Astrocyte (in vitro differentiated cells and primary cell): ENCODE measurements around the gene TKFC. TPM values are rescaled to one million over a fixed set of nuclear protein-coding genes. Genes with fewer than 3 reads are reported as not detected.

Experiments
- DNase-seq: peaks from one replicate; pipeline ENCODE4 v3.0.0-alpha.2; 2010; ENCODE audit warnings: low read depth
- FAIRE-seq: peaks from 2 replicates; lab custom pipeline; 2011; peaks lifted over from hg19 to GRCh38; lab: Jason Lieb, UNC
- H2AFZ ChIP-seq: 2 replicates; pipeline ENCODE4 v1.6.0; 2012; ENCODE audit warnings: low read depth, low read length, inconsistent platforms
- H3K27ac ChIP-seq: 2 replicates; pipeline ENCODE4 v1.5.1; 2011; ENCODE audit warnings: low read depth, low read length, inconsistent platforms
- H3K27me3 ChIP-seq: 2 replicates; pipeline ENCODE4 v1.6.0; 2011; ENCODE audit warnings: low read length, inconsistent platforms; ENCODE audit not compliant: insufficient read depth
- H3K36me3 ChIP-seq: 2 replicates; pipeline ENCODE4 v1.5.1; 2011; ENCODE audit warnings: low read length, inconsistent platforms; ENCODE audit not compliant: insufficient read depth
- H3K4me1 ChIP-seq: 2 replicates; pipeline ENCODE4 v1.5.1; 2011; ENCODE audit warnings: low read length, inconsistent platforms; ENCODE audit not compliant: insufficient read depth
- H3K4me2 ChIP-seq: 2 replicates; pipeline ENCODE4 v1.6.0; 2012; ENCODE audit warnings: low read length, inconsistent platforms
- H3K4me3 ChIP-seq: 2 replicates; pipeline ENCODE4 v1.5.1; 2011; ENCODE audit warnings: low read depth, mild to moderate bottlenecking, low read length, inconsistent platforms; ENCODE audit not compliant: insufficient read depth
- H3K79me2 ChIP-seq: 2 replicates; pipeline ENCODE4 v1.6.0; 2012; ENCODE audit warnings: mild to moderate bottlenecking, low read length, inconsistent platforms; ENCODE audit not compliant: insufficient read depth
- H3K9ac ChIP-seq: 2 replicates; pipeline ENCODE4 v1.6.0; 2012; ENCODE audit warnings: mild to moderate bottlenecking, low read length, inconsistent platforms
- H3K9me3 ChIP-seq: 2 replicates; pipeline ENCODE4 v1.5.1; 2012; ENCODE audit warnings: low read depth, mild to moderate bottlenecking, low read length, inconsistent platforms; ENCODE audit not compliant: insufficient read depth
- H4K20me1 ChIP-seq: 2 replicates; pipeline ENCODE4 v1.6.0; 2012; ENCODE audit warnings: low read length, inconsistent platforms; ENCODE audit not compliant: insufficient read depth
- H3K27ac Mint-ChIP-seq: one replicate; pipeline ENCODE4 v1.8.0; 2021; ENCODE audit warnings: mild to moderate bottlenecking, mixed read lengths; ENCODE audit not compliant: unreplicated experiment
- H3K27me3 Mint-ChIP-seq: one replicate; pipeline ENCODE4 v1.8.0; 2021; ENCODE audit warnings: low read depth, mixed read lengths; ENCODE audit not compliant: unreplicated experiment
- H3K36me3 Mint-ChIP-seq: one replicate; pipeline ENCODE4 v1.8.0; 2021; ENCODE audit warnings: low read depth, mixed read lengths; ENCODE audit not compliant: unreplicated experiment
- H3K4me1 Mint-ChIP-seq: one replicate; pipeline ENCODE4 v1.8.0; 2021; ENCODE audit warnings: low read depth, mixed read lengths; ENCODE audit not compliant: unreplicated experiment
- H3K4me3 Mint-ChIP-seq: one replicate; pipeline ENCODE4 v1.8.0; 2021; ENCODE audit warnings: mild to moderate bottlenecking, moderate library complexity, mixed read lengths; ENCODE audit not compliant: unreplicated experiment
- H3K9me3 Mint-ChIP-seq: one replicate; pipeline ENCODE4 v1.8.0; 2021; ENCODE audit warnings: mild to moderate bottlenecking, mixed read lengths; ENCODE audit not compliant: unreplicated experiment
- CTCF ChIP-seq: IDR thresholded peaks from 2 replicates; pipeline ENCODE4 v1.5.1; 2011; ENCODE audit warnings: low read depth, mild to moderate bottlenecking, inconsistent platforms, low read length, moderate library complexity; ENCODE audit not compliant: insufficient read depth
- EZH2 ChIP-seq: IDR thresholded peaks from 2 replicates; pipeline ENCODE4 v1.6.1; 2012; ENCODE audit warnings: mild to moderate bottlenecking, low read length, inconsistent platforms; ENCODE audit not compliant: insufficient read depth
- total RNA-seq: library from RNA; stranded (reverse); gene quantifications from 2 replicates; pipeline ENCODE4 v1.2.1, GENCODE V29; 2021

TKFC gene
- total RNA-seq, 1 donor from 2014 or later = 23.9 TPM

GRCh38 chr11:61349189-61349751 lies 16.2 kb downstream of the TKFC start:
- Histone ChIP-seq H3K4me3 (no peak overlapping the region), H3K9me3 (no peaks in the 10 kb centered on the region), H3K79me2 (no peaks in the 10 kb centered on the region), H4K20me1 (peaks cover 4% of the 10 kb centered on the region), H3K9ac (no peak overlapping the region), H3K27ac (no peak overlapping the region), H2AFZ (no peak overlapping the region), H3K4me2 (no peak overlapping the region), H3K4me1 (no peaks in the 10 kb centered on the region), H3K36me3 (peaks cover 15% of the 10 kb centered on the region), H3K27me3 (no peaks in the 10 kb centered on the region)
- Mint-ChIP-seq H3K4me1 (peaks cover 7% of the 10 kb centered on the region), H3K27ac (peak overlapping the region; percentile 18), H3K27me3 (peaks cover 4% of the 10 kb centered on the region), H3K9me3 (peaks cover 4% of the 10 kb centered on the region), H3K4me3 (no peak overlapping the region), H3K36me3 (peaks cover 24% of the 10 kb centered on the region)
- FAIRE-seq (no peak), DNase-seq (no peak)
- TF ChIP-seq EZH2 (no peak), CTCF (no peak)

- no peak overlapping the region for H2AFZ ChIP-seq
- FAIRE-seq = no peak
- no peak for DNase-seq
- no peaks in the 10 kb centered on the region for H3K9me3 ChIP-seq
- Mint-ChIP-seq H3K4me3 (no peak overlapping the region), H3K36me3 (peaks cover 24% of the 10 kb centered on the region), H3K27ac (no peak overlapping the region), H3K9me3 (peaks cover 4% of the 10 kb centered on the region), H3K4me1 (peaks cover 7% of the 10 kb centered on the region), H3K27me3 (no peaks in the 10 kb centered on the region)
- H3K4me3 ChIP-seq = no peak overlapping the region
- no peaks in the 10 kb centered on the region for H3K4me1 ChIP-seq
- no peaks in the 10 kb centered on the region for H3K79me2 ChIP-seq
- H3K4me2 ChIP-seq = no peak overlapping the region
- H4K20me1 ChIP-seq = peaks cover 4% of the 10 kb centered on the region
- no peak overlapping the region for H3K9ac ChIP-seq
- no peaks in the 10 kb centered on the region for H3K27me3 ChIP-seq
- H3K36me3 ChIP-seq = peaks cover 15% of the 10 kb centered on the region
- TF ChIP-seq CTCF (no peak), EZH2 (no peak)
- no peak overlapping the region for H3K27ac ChIP-seq
Observed at GRCh38 chr11:61349916-61350315, 16.9 kb downstream of the TKFC start.

- Mint-ChIP-seq H3K9me3 (peaks cover 4% of the 10 kb centered on the region), H3K27ac (no peak overlapping the region), H3K4me3 (no peak overlapping the region), H3K4me1 (peaks cover 7% of the 10 kb centered on the region), H3K27me3 (no peaks in the 10 kb centered on the region), H3K36me3 (peaks cover 24% of the 10 kb centered on the region)
- H3K4me3 ChIP-seq = no peak overlapping the region
- no peak overlapping the region for H3K27ac ChIP-seq
- no peak overlapping the region for H2AFZ ChIP-seq
- H3K4me2 ChIP-seq = no peak overlapping the region
- TF ChIP-seq CTCF (no peak), EZH2 (no peak)
- peaks cover 4% of the 10 kb centered on the region for H4K20me1 ChIP-seq
- peaks cover 15% of the 10 kb centered on the region for H3K36me3 ChIP-seq
- no peaks in the 10 kb centered on the region for H3K9me3 ChIP-seq
- H3K9ac ChIP-seq = no peak overlapping the region
- no peaks in the 10 kb centered on the region for H3K27me3 ChIP-seq
- no peaks in the 10 kb centered on the region for H3K79me2 ChIP-seq
- FAIRE-seq = no peak
- DNase-seq = no peak
- no peaks in the 10 kb centered on the region for H3K4me1 ChIP-seq
Observed at GRCh38 chr11:61350336-61350735, 17.3 kb downstream of the TKFC start.
